Spleen (tissue), 7 donors: Measurements from ENCODE around the gene DRGX.

ENCODE experiments used
- POLR2A ChIP-seq, 3 donors: fragments of 450-650 bp; IDR thresholded peaks; one replicate each; pipeline ENCODE4 v1.5.1; 2017; ENCODE audit warnings: antibody characterized with exemption in 3 of 3, mild to moderate bottlenecking in 1 of 3
- POLR2AphosphoS5 ChIP-seq, 3 donors: sonication (generic); formaldehyde crosslinking; IDR thresholded peaks; one replicate each; pipeline ENCODE4 v1.5.1; 2017; ENCODE audit warnings: antibody characterized with exemption in 3 of 3
- TF ChIP-seq, protein P1 (sequence below), 11 experiments: fragments of 200-600 bp in 7 of 11; fragments of 450-650 bp in 4 of 11; sonication (generic) in 4 of 11; IDR thresholded peaks in 8 of 11; conservative IDR thresholded peaks in 3 of 11; 1 replicate in 7 of 11; 2 replicates in 4 of 11; pipeline versions ENCODE4 v1.4.0 to v1.8.0; 2016 to 2021; ENCODE audit warnings: antibody characterized with exemption in 11 of 11, inconsistent platforms in 4 of 11, mild to moderate bottlenecking in 1 of 11
- donor health status: DM: no; HTN: no; CAD: no; lungs with moderate emphysema.
- donor health status: DM: no; HTN: no; CAD: no.
- donor health status: DM: no; HTN: no; CAD: no.

DNA sequence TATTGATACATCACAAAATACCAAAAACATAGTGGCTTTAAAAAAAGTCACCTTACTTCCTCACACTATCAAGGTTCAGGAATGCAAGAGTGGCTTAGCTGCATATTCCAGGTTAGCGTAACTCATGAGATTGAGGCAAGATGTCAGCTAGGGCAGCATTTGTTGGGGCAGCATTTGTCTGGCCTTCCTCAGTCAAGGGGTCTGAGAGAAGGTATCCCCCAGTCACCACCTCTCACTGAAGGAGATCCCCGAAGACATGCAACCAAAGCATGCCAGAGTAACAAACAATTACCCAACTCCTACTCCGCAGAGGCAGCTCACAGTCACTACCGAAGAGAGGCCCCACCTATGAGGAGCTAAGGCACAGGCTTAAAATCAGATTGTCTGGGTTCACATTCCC, 48.5 kb downstream of the DRGX start:
- TF ChIP-seq, protein P1, sequence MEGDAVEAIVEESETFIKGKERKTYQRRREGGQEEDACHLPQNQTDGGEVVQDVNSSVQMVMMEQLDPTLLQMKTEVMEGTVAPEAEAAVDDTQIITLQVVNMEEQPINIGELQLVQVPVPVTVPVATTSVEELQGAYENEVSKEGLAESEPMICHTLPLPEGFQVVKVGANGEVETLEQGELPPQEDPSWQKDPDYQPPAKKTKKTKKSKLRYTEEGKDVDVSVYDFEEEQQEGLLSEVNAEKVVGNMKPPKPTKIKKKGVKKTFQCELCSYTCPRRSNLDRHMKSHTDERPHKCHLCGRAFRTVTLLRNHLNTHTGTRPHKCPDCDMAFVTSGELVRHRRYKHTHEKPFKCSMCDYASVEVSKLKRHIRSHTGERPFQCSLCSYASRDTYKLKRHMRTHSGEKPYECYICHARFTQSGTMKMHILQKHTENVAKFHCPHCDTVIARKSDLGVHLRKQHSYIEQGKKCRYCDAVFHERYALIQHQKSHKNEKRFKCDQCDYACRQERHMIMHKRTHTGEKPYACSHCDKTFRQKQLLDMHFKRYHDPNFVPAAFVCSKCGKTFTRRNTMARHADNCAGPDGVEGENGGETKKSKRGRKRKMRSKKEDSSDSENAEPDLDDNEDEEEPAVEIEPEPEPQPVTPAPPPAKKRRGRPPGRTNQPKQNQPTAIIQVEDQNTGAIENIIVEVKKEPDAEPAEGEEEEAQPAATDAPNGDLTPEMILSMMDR (IDR thresholded peaks at IDR 0.05 in 8 of 11, conservative IDR thresholded peaks at IDR 0.05 in 3 of 11): no peak
- no peak for TF ChIP-seq POLR2A (IDR thresholded peaks at IDR 0.05)
- no peak for TF ChIP-seq POLR2AphosphoS5 (IDR thresholded peaks at IDR 0.05)
